GM23338 (cell line): ENCODE data around the gene RAC3. TPM values are rescaled to one million over a fixed set of nuclear protein-coding genes. Genes with fewer than 3 reads are reported as not detected.

Source experiments
- ATAC-seq: fragments of 200-7000 bp; cut with Tn5 transposase; 3 replicates; pipeline ENCODE4 v1.9.1; 2020
- DNase-seq: peaks from one replicate; pipeline ENCODE4 v3.0.0-alpha.2; 2015; ENCODE audit warnings: low spot score
- H2AFZ ChIP-seq: fragments of 200-600 bp; sonication (generic); 2 replicates; pipeline ENCODE4 v1.8.0; 2016; ENCODE audit warnings: antibody characterized with exemption, mild to moderate bottlenecking, moderate library complexity
- H3F3A ChIP-seq: fragments of 200-600 bp; sonication (generic); replicated peaks from 2 replicates; pipeline ENCODE4 v1.8.0; 2017; ENCODE audit warnings: antibody characterized with exemption, mixed run types, low read depth
- H3K27ac ChIP-seq: fragments of 200-600 bp; sonication (generic); 2 replicates; pipeline ENCODE4 v1.6.1; 2016; ENCODE audit warnings: low read depth
- H3K27me3 ChIP-seq: fragments of 200-600 bp; sonication (generic); 2 replicates; pipeline ENCODE4 v1.8.0; 2016; ENCODE audit warnings: mild to moderate bottlenecking, mixed run types, moderate library complexity; ENCODE audit not compliant: insufficient read depth
- H3K36me3 ChIP-seq: fragments of 200-600 bp; sonication (generic); 2 replicates; pipeline ENCODE4 v1.8.0; 2016; ENCODE audit warnings: mild to moderate bottlenecking; ENCODE audit not compliant: insufficient read depth
- H3K4me1 ChIP-seq: fragments of 200-600 bp; sonication (generic); 2 replicates; pipeline ENCODE4 v1.8.0; 2016; ENCODE audit warnings: mild to moderate bottlenecking, moderate library complexity; ENCODE audit not compliant: insufficient read depth
- H3K4me2 ChIP-seq: fragments of 200-600 bp; sonication (generic); 2 replicates; pipeline ENCODE4 v1.7.1; 2017; ENCODE audit warnings: mixed run types
- H3K4me3 ChIP-seq: fragments of 200-600 bp; sonication (generic); 2 replicates; pipeline ENCODE4 v1.6.1; 2016; ENCODE audit warnings: mixed run types
- H3K79me2 ChIP-seq: fragments of 200-600 bp; sonication (generic); replicated peaks from 2 replicates; pipeline ENCODE4 v1.8.0; 2017; ENCODE audit warnings: mild to moderate bottlenecking; ENCODE audit not compliant: insufficient read depth
- H3K9me2 ChIP-seq: fragments of 200-600 bp; sonication (generic); 2 replicates; pipeline ENCODE4 v1.8.0; 2017; ENCODE audit not compliant: insufficient read depth
- H4K20me1 ChIP-seq: fragments of 200-600 bp; sonication (generic); replicated peaks from 2 replicates; pipeline ENCODE4 v1.8.0; 2017; ENCODE audit warnings: mild to moderate bottlenecking; ENCODE audit not compliant: insufficient read depth
- H3K27ac Mint-ChIP-seq: 2 replicates; pipeline ENCODE4 v1.8.0; 2020; ENCODE audit warnings: inconsistent platforms, mild to moderate bottlenecking, moderate library complexity, mixed read lengths
- H3K27me3 Mint-ChIP-seq: 3 replicates; pipeline ENCODE4 v1.8.0; 2022; ENCODE audit warnings: low read depth, mild to moderate bottlenecking, moderate library complexity, mixed read lengths, inconsistent platforms; ENCODE audit not compliant: insufficient read depth, poor library complexity
- H3K36me3 Mint-ChIP-seq: 3 replicates; pipeline ENCODE4 v1.8.0; 2021; ENCODE audit warnings: low read depth, mild to moderate bottlenecking, inconsistent platforms, moderate library complexity, mixed read lengths
- H3K4me1 Mint-ChIP-seq: 3 replicates; pipeline ENCODE4 v1.8.0; 2020; ENCODE audit warnings: mild to moderate bottlenecking, inconsistent platforms, mixed read lengths
- H3K4me3 Mint-ChIP-seq: 3 replicates; pipeline ENCODE4 v1.8.0; 2021; ENCODE audit warnings: moderate library complexity, mild to moderate bottlenecking, inconsistent platforms, mixed read lengths
- H3K9me3 Mint-ChIP-seq: 3 replicates; pipeline ENCODE4 v1.8.0; 2020; ENCODE audit warnings: moderate library complexity, mild to moderate bottlenecking, inconsistent platforms, mixed read lengths
- CREB1 ChIP-seq: fragments of 250-450 bp; sonication (Bioruptor Pico); IDR thresholded peaks from 2 replicates; pipeline ENCODE4 v1.5.0; 2020; ENCODE audit warnings: low read depth, mild to moderate bottlenecking, moderate library complexity
- CTCF ChIP-seq, 2 experiments: fragments of 200-600 bp in 1 of 2; sonication (generic) in 1 of 2; conservative IDR thresholded peaks; 2 replicates each; pipeline versions ENCODE4 v1.5.1 to v1.6.1; 2016 to 2017; ENCODE audit warnings: antibody characterized with exemption in 2 of 2, low read depth in 2 of 2, mild to moderate bottlenecking in 2 of 2, moderate library complexity in 1 of 2
- EZH2phosphoT487 ChIP-seq: fragments of 200-600 bp; sonication (generic); IDR thresholded peaks from one replicate; pipeline ENCODE4 v1.8.1; 2018; ENCODE audit warnings: antibody characterized with exemption; ENCODE audit not compliant: unreplicated experiment
- POLR2AphosphoS5 ChIP-seq: IDR thresholded peaks from 2 replicates; pipeline ENCODE4 v1.6.1; 2016; ENCODE audit warnings: antibody characterized with exemption, low read depth
- ZNF114 ChIP-seq: fragments of 250-450 bp; sonication (Bioruptor Pico); IDR thresholded peaks from 2 replicates; pipeline ENCODE4 v1.5.0; 2020; ENCODE audit warnings: mild to moderate bottlenecking, moderate library complexity
- ZNF331 ChIP-seq: fragments of 250-450 bp; sonication (Bioruptor Pico); IDR thresholded peaks from 2 replicates; pipeline ENCODE4 v1.5.0; 2020; ENCODE audit warnings: low read depth, mild to moderate bottlenecking, moderate library complexity
- polyA plus RNA-seq: library from polyadenylated mRNA; unstranded; fragments of >200 nt; fragmentation: Nextera tagmentation; extraction: Ambion mirVana; gene quantifications from 2 replicates; pipeline ENCODE4 v1.2.1, GENCODE V29; 2016
- total RNA-seq: library from RNA; depleted of rRNA; stranded (reverse); fragments of >200 nt; shearing (Covaris generic); gene quantifications from 2 replicates; pipeline ENCODE4 v1.2.3, GENCODE V29; 2014
- TF ChIP-seq, protein P1 (sequence below): IDR thresholded peaks from 2 replicates; pipeline ENCODE4 v1.6.1; 2016; ENCODE audit warnings: antibody characterized with exemption

Gene RAC3
- total and polyA plus RNA-seq, 2 experiments from 2014 or later: 31.5 to 293 TPM

GRCh38 chr17:82079001-82079677 is 47.7 kb downstream of the RAC3 start:
- Histone ChIP-seq H4K20me1 (peaks cover 8% of the 10 kb centered on the region), H3K4me2 (no peak overlapping the region), H3K27ac (no peak overlapping the region), H3K79me2 (no peaks in the 10 kb centered on the region), H2AFZ (no peak overlapping the region), H3F3A (peaks cover 25% of the 10 kb centered on the region), H3K36me3 (peaks cover 10% of the 10 kb centered on the region; the same call in 1 of the 2 replicates), H3K9me2 (no peaks in the 10 kb centered on the region), H3K4me1 (no peaks in the 10 kb centered on the region), H3K4me3 (no peak overlapping the region), H3K27me3 (no peaks in the 10 kb centered on the region)
- ATAC-seq (no peak), DNase-seq (no peak)
- H3K4me1 Mint-ChIP-seq: peaks cover 3% of the 10 kb centered on the region
- H3K9me3 Mint-ChIP-seq: no peaks in the 10 kb centered on the region; the same call in 1 of the 3 replicates
- no peak overlapping the region for H3K27ac Mint-ChIP-seq
- no peak overlapping the region for H3K4me3 Mint-ChIP-seq
- peaks cover 29% of the 10 kb centered on the region for H3K27me3 Mint-ChIP-seq
- TF ChIP-seq ZNF114 (CRISPR knock-in tag) (no peak), CREB1 (CRISPR knock-in tag) (no peak), CTCF (conservative IDR thresholded peaks at IDR 0.05; ENCODE audit: low read depth in 2 of 2) (no peak)
- TF ChIP-seq, protein P1, sequence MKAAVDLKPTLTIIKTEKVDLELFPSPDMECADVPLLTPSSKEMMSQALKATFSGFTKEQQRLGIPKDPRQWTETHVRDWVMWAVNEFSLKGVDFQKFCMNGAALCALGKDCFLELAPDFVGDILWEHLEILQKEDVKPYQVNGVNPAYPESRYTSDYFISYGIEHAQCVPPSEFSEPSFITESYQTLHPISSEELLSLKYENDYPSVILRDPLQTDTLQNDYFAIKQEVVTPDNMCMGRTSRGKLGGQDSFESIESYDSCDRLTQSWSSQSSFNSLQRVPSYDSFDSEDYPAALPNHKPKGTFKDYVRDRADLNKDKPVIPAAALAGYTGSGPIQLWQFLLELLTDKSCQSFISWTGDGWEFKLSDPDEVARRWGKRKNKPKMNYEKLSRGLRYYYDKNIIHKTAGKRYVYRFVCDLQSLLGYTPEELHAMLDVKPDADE: no peak
- peaks cover 43% of the 10 kb centered on the region for H3K36me3 Mint-ChIP-seq

- Mint-ChIP-seq H3K36me3 (peaks cover 47% of the 10 kb centered on the region), H3K9me3 (no peaks in the 10 kb centered on the region; the same call in 2 of the 3 replicates), H3K27me3 (peaks cover 27% of the 10 kb centered on the region), H3K27ac (no peak overlapping the region), H3K4me1 (peaks cover 3% of the 10 kb centered on the region), H3K4me3 (no peak overlapping the region)
- no peaks in the 10 kb centered on the region for H3K9me2 ChIP-seq
- H3F3A ChIP-seq: peaks cover 25% of the 10 kb centered on the region
- H3K27me3 ChIP-seq: no peaks in the 10 kb centered on the region
- H3K79me2 ChIP-seq: no peaks in the 10 kb centered on the region
- H2AFZ ChIP-seq: no peak overlapping the region
- H3K4me3 ChIP-seq: no peak overlapping the region
- TF ChIP-seq POLR2AphosphoS5 (no peak), ZNF331 (no peak), CREB1 (CRISPR knock-in tag) (no peak), ZNF114 (CRISPR knock-in tag) (no peak), EZH2phosphoT487 (no peak)
- H4K20me1 ChIP-seq: peaks cover 8% of the 10 kb centered on the region
- H3K36me3 ChIP-seq: peaks cover 10% of the 10 kb centered on the region; the same call in 1 of the 2 replicates
- no peak overlapping the region for H3K4me2 ChIP-seq
- DNase-seq (no peak), ATAC-seq (no peak)
- H3K27ac ChIP-seq: no peak overlapping the region
- H3K4me1 ChIP-seq: no peaks in the 10 kb centered on the region
These were observed 48.7 kb downstream of the RAC3 start for GRCh38 chr17:82080048-82080788.
